HEK293 (cell line): ENCODE measurements around the gene DYNLT4.

Experiments
- GLI4 ChIP-seq: fragments of 450-650 bp; formaldehyde crosslinking; IDR thresholded peaks from 2 replicates; pipeline ENCODE4 v1.5.1; 2016; ENCODE audit warnings: missing biosample characterization, missing genetic modification characterization
- SCRT1 ChIP-seq: fragments of 450-650 bp; formaldehyde crosslinking; IDR thresholded peaks from 2 replicates; pipeline ENCODE4 v1.5.1; 2016; ENCODE audit warnings: missing biosample characterization, missing genetic modification characterization, borderline replicate concordance
- SP7 ChIP-seq: fragments of 450-650 bp; formaldehyde crosslinking; IDR thresholded peaks from 2 replicates; pipeline ENCODE4 v1.5.1; 2016; ENCODE audit warnings: missing biosample characterization, missing genetic modification characterization
- TCF7L2 ChIP-seq: IDR thresholded peaks from 2 replicates; pipeline ENCODE4 v1.6.1; 2011; ENCODE audit warnings: low read depth, mild to moderate bottlenecking, inconsistent platforms, low read length, moderate library complexity, borderline replicate concordance
- YY1 ChIP-seq: fragments of 450-650 bp; formaldehyde crosslinking; IDR thresholded peaks from 2 replicates; pipeline ENCODE4 v1.5.1; 2018; ENCODE audit warnings: missing biosample characterization, missing genetic modification characterization
- ZNF146 ChIP-seq: fragments of 450-650 bp; formaldehyde crosslinking; IDR thresholded peaks from 2 replicates; pipeline ENCODE4 v1.5.1; 2016; ENCODE audit warnings: missing biosample characterization, missing genetic modification characterization
- ZNF169 ChIP-seq: fragments of 450-650 bp; formaldehyde crosslinking; IDR thresholded peaks from 2 replicates; pipeline ENCODE4 v1.5.1; 2016; ENCODE audit warnings: missing biosample characterization, missing genetic modification characterization
- ZNF211 ChIP-seq: fragments of 450-650 bp; formaldehyde crosslinking; IDR thresholded peaks from 2 replicates; pipeline ENCODE4 v1.5.1; 2016; ENCODE audit warnings: low read depth, missing biosample characterization, missing genetic modification characterization
- ZNF221 ChIP-seq: fragments of 450-650 bp; formaldehyde crosslinking; IDR thresholded peaks from 2 replicates; pipeline ENCODE4 v1.5.1; 2017; ENCODE audit warnings: missing biosample characterization, missing genetic modification characterization, borderline replicate concordance
- ZNF248 ChIP-seq: fragments of 450-650 bp; formaldehyde crosslinking; IDR thresholded peaks from 2 replicates; pipeline ENCODE4 v1.5.1; 2017; ENCODE audit warnings: missing biosample characterization, missing genetic modification characterization
- ZNF404 ChIP-seq: fragments of 450-650 bp; formaldehyde crosslinking; IDR thresholded peaks from 2 replicates; pipeline ENCODE4 v1.5.1; 2017; ENCODE audit warnings: missing biosample characterization, missing genetic modification characterization
- ZNF423 ChIP-seq: fragments of 450-650 bp; formaldehyde crosslinking; IDR thresholded peaks from 2 replicates; pipeline ENCODE4 v1.5.1; 2016; ENCODE audit warnings: missing biosample characterization, missing genetic modification characterization
- ZNF48 ChIP-seq: fragments of 450-650 bp; formaldehyde crosslinking; IDR thresholded peaks from 2 replicates; pipeline ENCODE4 v1.5.1; 2016; ENCODE audit warnings: missing biosample characterization, missing genetic modification characterization
- ZNF558 ChIP-seq: fragments of 450-650 bp; formaldehyde crosslinking; IDR thresholded peaks from 2 replicates; pipeline ENCODE4 v1.5.1; 2016; ENCODE audit warnings: missing biosample characterization, missing genetic modification characterization
- ZNF571 ChIP-seq: fragments of 450-650 bp; formaldehyde crosslinking; IDR thresholded peaks from 2 replicates; pipeline ENCODE4 v1.5.0; 2017; ENCODE audit warnings: missing biosample characterization, missing genetic modification characterization
- ZNF580 ChIP-seq: fragments of 450-650 bp; formaldehyde crosslinking; IDR thresholded peaks from 2 replicates; pipeline ENCODE4 v1.5.1; 2016; ENCODE audit warnings: missing biosample characterization, missing genetic modification characterization
- ZNF654 ChIP-seq: fragments of 450-650 bp; formaldehyde crosslinking; IDR thresholded peaks from 2 replicates; pipeline ENCODE4 v1.5.1; 2016; ENCODE audit warnings: low read depth, missing biosample characterization, missing genetic modification characterization
- ZNF768 ChIP-seq: fragments of 450-650 bp; formaldehyde crosslinking; IDR thresholded peaks from 2 replicates; pipeline ENCODE4 v1.5.1; 2018; ENCODE audit warnings: missing biosample characterization, mild to moderate bottlenecking, missing genetic modification characterization
- ZNF837 ChIP-seq: fragments of 450-650 bp; formaldehyde crosslinking; IDR thresholded peaks from 2 replicates; pipeline ENCODE4 v1.5.1; 2016; ENCODE audit warnings: missing biosample characterization, missing genetic modification characterization
- TF ChIP-seq, protein P1 (sequence below): fragments of 450-650 bp; formaldehyde crosslinking; IDR thresholded peaks from 2 replicates; pipeline ENCODE4 v1.5.1; 2016; ENCODE audit warnings: missing biosample characterization, missing genetic modification characterization
- TF ChIP-seq, protein P2 (sequence below): fragments of 450-650 bp; formaldehyde crosslinking; IDR thresholded peaks from 2 replicates; pipeline ENCODE4 v1.5.1; 2016; ENCODE audit warnings: missing biosample characterization, missing genetic modification characterization
- TF ChIP-seq, protein P3 (sequence below): fragments of 450-650 bp; formaldehyde crosslinking; optimal IDR thresholded peaks from 2 replicates; pipeline ENCODE3; 2016; ENCODE audit warnings: missing biosample characterization, mild to moderate bottlenecking, missing genetic modification characterization
- TF ChIP-seq, protein P4 (sequence below): fragments of 450-650 bp; formaldehyde crosslinking; IDR thresholded peaks from 2 replicates; pipeline ENCODE4 v1.5.1; 2017; ENCODE audit warnings: missing biosample characterization, missing genetic modification characterization
- TF ChIP-seq, protein P5 (sequence below): IDR thresholded peaks from 2 replicates; pipeline ENCODE4 v1.6.1; 2011; ENCODE audit warnings: mild to moderate bottlenecking, low read depth, low read length, borderline replicate concordance
- TF ChIP-seq, protein P6 (sequence below): fragments of 450-650 bp; formaldehyde crosslinking; IDR thresholded peaks from 2 replicates; pipeline ENCODE4 v1.5.1; 2016; ENCODE audit warnings: missing biosample characterization, missing genetic modification characterization
- TF ChIP-seq, protein P7 (sequence below): fragments of 450-650 bp; formaldehyde crosslinking; IDR thresholded peaks from 2 replicates; pipeline ENCODE4 v1.5.1; 2017; ENCODE audit warnings: missing biosample characterization, missing genetic modification characterization
- TF ChIP-seq, protein P8 (sequence below): fragments of 450-650 bp; formaldehyde crosslinking; IDR thresholded peaks from 2 replicates; pipeline ENCODE4 v1.5.1; 2016; ENCODE audit warnings: missing biosample characterization, missing genetic modification characterization, low read depth

The DYNLT4 gene

DNA sequence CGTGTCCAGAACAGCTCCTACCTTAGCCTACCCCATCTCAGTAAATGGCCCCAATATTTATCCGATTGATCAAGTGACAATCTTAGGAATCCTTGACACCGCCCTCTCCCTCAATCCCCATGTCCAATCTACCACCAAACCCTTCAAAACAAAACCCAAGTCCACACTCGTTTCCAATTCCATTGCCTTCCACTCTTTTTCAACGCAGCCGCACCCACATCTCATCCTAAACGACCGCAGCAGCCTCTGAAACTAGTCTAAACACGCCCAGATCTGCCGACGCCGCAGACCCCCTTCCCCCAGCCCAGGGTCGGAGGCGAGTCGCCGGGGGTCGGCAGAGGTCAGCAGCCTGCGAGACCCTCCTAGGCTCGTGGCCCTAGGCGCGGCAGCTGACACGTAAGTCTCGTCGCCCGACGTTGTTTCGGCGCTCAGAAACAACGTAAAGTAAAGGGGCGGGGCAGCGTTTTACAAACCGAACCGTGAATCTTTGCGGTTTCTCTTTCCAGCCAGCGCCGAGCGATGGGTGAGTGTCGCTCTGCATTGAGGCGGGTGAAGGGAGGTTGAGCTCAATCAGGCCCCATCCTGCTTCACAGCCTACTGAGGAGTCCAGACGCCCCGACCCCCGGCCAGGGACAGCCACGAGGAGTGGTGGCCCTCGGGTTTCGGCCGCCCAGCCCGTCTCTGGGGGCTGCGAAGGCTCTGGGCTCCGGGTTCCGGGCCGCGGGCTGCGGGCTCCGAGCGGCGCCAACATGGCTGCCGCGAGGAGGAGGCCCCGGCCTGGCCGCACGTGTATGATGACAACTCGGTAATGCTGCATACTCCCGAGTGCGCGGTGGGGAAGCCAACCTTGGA, 31.8 kb downstream of the DYNLT4 start, which contains the start of gene RPS8 (continued):
- TF ChIP-seq, protein P1, sequence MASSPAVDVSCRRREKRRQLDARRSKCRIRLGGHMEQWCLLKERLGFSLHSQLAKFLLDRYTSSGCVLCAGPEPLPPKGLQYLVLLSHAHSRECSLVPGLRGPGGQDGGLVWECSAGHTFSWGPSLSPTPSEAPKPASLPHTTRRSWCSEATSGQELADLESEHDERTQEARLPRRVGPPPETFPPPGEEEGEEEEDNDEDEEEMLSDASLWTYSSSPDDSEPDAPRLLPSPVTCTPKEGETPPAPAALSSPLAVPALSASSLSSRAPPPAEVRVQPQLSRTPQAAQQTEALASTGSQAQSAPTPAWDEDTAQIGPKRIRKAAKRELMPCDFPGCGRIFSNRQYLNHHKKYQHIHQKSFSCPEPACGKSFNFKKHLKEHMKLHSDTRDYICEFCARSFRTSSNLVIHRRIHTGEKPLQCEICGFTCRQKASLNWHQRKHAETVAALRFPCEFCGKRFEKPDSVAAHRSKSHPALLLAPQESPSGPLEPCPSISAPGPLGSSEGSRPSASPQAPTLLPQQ (tag by site-specific recombination): peak; percentile 76
- no peak for TF ChIP-seq ZNF837 (tag by site-specific recombination)
- TF ChIP-seq, protein P2, sequence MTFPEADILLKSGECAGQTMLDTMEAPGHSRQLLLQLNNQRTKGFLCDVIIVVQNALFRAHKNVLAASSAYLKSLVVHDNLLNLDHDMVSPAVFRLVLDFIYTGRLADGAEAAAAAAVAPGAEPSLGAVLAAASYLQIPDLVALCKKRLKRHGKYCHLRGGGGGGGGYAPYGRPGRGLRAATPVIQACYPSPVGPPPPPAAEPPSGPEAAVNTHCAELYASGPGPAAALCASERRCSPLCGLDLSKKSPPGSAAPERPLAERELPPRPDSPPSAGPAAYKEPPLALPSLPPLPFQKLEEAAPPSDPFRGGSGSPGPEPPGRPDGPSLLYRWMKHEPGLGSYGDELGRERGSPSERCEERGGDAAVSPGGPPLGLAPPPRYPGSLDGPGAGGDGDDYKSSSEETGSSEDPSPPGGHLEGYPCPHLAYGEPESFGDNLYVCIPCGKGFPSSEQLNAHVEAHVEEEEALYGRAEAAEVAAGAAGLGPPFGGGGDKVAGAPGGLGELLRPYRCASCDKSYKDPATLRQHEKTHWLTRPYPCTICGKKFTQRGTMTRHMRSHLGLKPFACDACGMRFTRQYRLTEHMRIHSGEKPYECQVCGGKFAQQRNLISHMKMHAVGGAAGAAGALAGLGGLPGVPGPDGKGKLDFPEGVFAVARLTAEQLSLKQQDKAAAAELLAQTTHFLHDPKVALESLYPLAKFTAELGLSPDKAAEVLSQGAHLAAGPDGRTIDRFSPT: no peak
- TF ChIP-seq, protein P3, sequence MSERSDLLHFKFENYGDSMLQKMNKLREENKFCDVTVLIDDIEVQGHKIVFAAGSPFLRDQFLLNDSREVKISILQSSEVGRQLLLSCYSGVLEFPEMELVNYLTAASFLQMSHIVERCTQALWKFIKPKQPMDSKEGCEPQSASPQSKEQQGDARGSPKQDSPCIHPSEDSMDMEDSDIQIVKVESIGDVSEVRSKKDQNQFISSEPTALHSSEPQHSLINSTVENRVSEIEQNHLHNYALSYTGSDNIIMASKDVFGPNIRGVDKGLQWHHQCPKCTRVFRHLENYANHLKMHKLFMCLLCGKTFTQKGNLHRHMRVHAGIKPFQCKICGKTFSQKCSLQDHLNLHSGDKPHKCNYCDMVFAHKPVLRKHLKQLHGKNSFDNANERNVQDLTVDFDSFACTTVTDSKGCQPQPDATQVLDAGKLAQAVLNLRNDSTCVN (tag by site-specific recombination): peak; percentile 68
- TF ChIP-seq, protein P4, sequence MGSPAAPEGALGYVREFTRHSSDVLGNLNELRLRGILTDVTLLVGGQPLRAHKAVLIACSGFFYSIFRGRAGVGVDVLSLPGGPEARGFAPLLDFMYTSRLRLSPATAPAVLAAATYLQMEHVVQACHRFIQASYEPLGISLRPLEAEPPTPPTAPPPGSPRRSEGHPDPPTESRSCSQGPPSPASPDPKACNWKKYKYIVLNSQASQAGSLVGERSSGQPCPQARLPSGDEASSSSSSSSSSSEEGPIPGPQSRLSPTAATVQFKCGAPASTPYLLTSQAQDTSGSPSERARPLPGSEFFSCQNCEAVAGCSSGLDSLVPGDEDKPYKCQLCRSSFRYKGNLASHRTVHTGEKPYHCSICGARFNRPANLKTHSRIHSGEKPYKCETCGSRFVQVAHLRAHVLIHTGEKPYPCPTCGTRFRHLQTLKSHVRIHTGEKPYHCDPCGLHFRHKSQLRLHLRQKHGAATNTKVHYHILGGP (tag by site-specific recombination): no peak
- TF ChIP-seq, protein P5, sequence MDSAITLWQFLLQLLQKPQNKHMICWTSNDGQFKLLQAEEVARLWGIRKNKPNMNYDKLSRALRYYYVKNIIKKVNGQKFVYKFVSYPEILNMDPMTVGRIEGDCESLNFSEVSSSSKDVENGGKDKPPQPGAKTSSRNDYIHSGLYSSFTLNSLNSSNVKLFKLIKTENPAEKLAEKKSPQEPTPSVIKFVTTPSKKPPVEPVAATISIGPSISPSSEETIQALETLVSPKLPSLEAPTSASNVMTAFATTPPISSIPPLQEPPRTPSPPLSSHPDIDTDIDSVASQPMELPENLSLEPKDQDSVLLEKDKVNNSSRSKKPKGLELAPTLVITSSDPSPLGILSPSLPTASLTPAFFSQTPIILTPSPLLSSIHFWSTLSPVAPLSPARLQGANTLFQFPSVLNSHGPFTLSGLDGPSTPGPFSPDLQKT: no peak
- TF ChIP-seq SP7 (tag by site-specific recombination): peak; percentile 90
- no peak for TF ChIP-seq ZNF248 (tag by site-specific recombination)
- TF ChIP-seq, protein P6, sequence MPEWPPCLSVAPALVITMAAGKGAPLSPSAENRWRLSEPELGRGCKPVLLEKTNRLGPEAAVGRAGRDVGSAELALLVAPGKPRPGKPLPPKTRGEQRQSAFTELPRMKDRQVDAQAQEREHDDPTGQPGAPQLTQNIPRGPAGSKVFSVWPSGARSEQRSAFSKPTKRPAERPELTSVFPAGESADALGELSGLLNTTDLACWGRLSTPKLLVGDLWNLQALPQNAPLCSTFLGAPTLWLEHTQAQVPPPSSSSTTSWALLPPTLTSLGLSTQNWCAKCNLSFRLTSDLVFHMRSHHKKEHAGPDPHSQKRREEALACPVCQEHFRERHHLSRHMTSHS (tag by site-specific recombination): no peak
- TF ChIP-seq ZNF211 (tag by site-specific recombination): no peak
- no peak for TF ChIP-seq TCF7L2
- TF ChIP-seq ZNF580 (tag by site-specific recombination): 0 out of 2 replicates have a peak, but pooled peaks have one; percentile 40
- no peak for TF ChIP-seq ZNF423 (tag by site-specific recombination)
- TF ChIP-seq ZNF169: no peak
- TF ChIP-seq, protein P7, sequence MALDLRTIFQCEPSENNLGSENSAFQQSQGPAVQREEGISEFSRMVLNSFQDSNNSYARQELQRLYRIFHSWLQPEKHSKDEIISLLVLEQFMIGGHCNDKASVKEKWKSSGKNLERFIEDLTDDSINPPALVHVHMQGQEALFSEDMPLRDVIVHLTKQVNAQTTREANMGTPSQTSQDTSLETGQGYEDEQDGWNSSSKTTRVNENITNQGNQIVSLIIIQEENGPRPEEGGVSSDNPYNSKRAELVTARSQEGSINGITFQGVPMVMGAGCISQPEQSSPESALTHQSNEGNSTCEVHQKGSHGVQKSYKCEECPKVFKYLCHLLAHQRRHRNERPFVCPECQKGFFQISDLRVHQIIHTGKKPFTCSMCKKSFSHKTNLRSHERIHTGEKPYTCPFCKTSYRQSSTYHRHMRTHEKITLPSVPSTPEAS (tag by site-specific recombination): no peak; the same call in none of the 2 replicates
- no peak for TF ChIP-seq ZNF221 (tag by site-specific recombination)
- TF ChIP-seq YY1 (tag by site-specific recombination): peak; percentile 86; the same call in 1 of the 2 replicates
- TF ChIP-seq ZNF558 (tag by site-specific recombination): no peak
- TF ChIP-seq ZNF571 (tag by site-specific recombination): no peak
- TF ChIP-seq ZNF768: no peak
- TF ChIP-seq GLI4 (tag by site-specific recombination): no peak
- TF ChIP-seq ZNF404 (tag by site-specific recombination): 0 out of 2 replicates have a peak, but pooled peaks have one; percentile 30
- no peak for TF ChIP-seq ZNF48
- 0 out of 2 replicates have a peak, but pooled peaks have one; percentile 2 for TF ChIP-seq ZNF146 (tag by site-specific recombination)
- TF ChIP-seq, protein P8, sequence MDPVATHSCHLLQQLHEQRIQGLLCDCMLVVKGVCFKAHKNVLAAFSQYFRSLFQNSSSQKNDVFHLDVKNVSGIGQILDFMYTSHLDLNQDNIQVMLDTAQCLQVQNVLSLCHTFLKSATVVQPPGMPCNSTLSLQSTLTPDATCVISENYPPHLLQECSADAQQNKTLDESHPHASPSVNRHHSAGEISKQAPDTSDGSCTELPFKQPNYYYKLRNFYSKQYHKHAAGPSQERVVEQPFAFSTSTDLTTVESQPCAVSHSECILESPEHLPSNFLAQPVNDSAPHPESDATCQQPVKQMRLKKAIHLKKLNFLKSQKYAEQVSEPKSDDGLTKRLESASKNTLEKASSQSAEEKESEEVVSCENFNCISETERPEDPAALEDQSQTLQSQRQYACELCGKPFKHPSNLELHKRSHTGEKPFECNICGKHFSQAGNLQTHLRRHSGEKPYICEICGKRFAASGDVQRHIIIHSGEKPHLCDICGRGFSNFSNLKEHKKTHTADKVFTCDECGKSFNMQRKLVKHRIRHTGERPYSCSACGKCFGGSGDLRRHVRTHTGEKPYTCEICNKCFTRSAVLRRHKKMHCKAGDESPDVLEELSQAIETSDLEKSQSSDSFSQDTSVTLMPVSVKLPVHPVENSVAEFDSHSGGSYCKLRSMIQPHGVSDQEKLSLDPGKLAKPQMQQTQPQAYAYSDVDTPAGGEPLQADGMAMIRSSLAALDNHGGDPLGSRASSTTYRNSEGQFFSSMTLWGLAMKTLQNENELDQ (tag by site-specific recombination): no peak
- TF ChIP-seq ZNF654 (tag by site-specific recombination): no peak
- TF ChIP-seq SCRT1: no peak
